Measurements from ENCODE around the gene FAM43A.

The FAM43A gene, protein sequence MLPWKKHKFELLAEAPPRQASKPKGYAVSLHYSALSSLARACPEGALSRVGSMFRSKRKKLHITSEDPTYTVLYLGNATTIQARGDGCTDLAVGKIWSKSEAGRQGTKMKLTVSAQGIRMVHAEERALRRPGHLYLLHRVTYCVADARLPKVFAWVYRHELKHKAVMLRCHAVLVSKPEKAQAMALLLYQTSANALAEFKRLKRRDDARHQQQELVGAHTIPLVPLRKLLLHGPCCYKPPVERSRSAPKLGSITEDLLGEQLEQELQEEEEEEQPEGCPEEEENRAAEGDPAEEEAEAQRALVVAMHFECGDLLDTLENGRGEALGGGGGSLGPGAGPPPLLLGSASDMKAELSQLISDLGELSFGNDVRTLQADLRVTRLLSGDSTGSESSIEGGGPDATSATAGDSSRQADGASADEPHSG
- long read RNA-seq, donor 1, transcript FAM43A-201 (1 exons, 2,494 nt): major isoform, 5 of 5 reads
- long read RNA-seq, donor 1, partial matches to known transcripts: 0 of 5 reads
- long read RNA-seq, donor 1, other reads (novel, unspliced or antisense): 0 of 5 reads
- long read RNA-seq, donor 2, transcript FAM43A-201 (1 exons, 2,494 nt): major isoform, 5 of 5 reads
- long read RNA-seq, donor 2, partial matches to known transcripts: 0 of 5 reads
- long read RNA-seq, donor 2, other reads (novel, unspliced or antisense): 0 of 5 reads
- long read RNA-seq, donor 3, transcript FAM43A-201 (1 exons, 2,494 nt): major isoform, 8 of 8 reads
- long read RNA-seq, donor 3, partial matches to known transcripts: 0 of 8 reads
- long read RNA-seq, donor 3, other reads (novel, unspliced or antisense): 0 of 8 reads
- long read RNA-seq, donor 4, transcript FAM43A-201 (1 exons, 2,494 nt): major isoform, 6 of 6 reads
- long read RNA-seq, donor 4, partial matches to known transcripts: 0 of 6 reads
- long read RNA-seq, donor 4, other reads (novel, unspliced or antisense): 0 of 6 reads
- long read RNA-seq, donor 5, partial matches to known transcripts: 0 of 3 reads
- long read RNA-seq, donor 5, other reads (novel, unspliced or antisense): 0 of 3 reads
- long read RNA-seq, donor 6, transcript FAM43A-201 (1 exons, 2,494 nt): major isoform, 12 of 12 reads
- long read RNA-seq, donor 6, partial matches to known transcripts: 0 of 12 reads
- long read RNA-seq, donor 6, other reads (novel, unspliced or antisense): 0 of 12 reads
- long read RNA-seq, donor 7, transcript FAM43A-201 (1 exons, 2,494 nt): major isoform, 15 of 15 reads
- long read RNA-seq, donor 7, partial matches to known transcripts: 0 of 15 reads
- long read RNA-seq, donor 7, other reads (novel, unspliced or antisense): 0 of 15 reads
- long read RNA-seq, donor 8, transcript FAM43A-201 (1 exons, 2,494 nt): major isoform, 9 of 9 reads
- long read RNA-seq, donor 8, partial matches to known transcripts: 0 of 9 reads
- long read RNA-seq, donor 8, other reads (novel, unspliced or antisense): 0 of 9 reads

- peak; percentile 94 for DNase-seq
Measured at GRCh38 chr3:194685718-194686413, at the start of gene FAM43A. FAM43A (plus strand) TSS chr3:194685883; CDS start chr3:194686827, 944 bp downstream.

- no peak for DNase-seq
Measured at GRCh38 chr3:194637066-194637465, 48.6 kb upstream of the FAM43A start.

DNA sequence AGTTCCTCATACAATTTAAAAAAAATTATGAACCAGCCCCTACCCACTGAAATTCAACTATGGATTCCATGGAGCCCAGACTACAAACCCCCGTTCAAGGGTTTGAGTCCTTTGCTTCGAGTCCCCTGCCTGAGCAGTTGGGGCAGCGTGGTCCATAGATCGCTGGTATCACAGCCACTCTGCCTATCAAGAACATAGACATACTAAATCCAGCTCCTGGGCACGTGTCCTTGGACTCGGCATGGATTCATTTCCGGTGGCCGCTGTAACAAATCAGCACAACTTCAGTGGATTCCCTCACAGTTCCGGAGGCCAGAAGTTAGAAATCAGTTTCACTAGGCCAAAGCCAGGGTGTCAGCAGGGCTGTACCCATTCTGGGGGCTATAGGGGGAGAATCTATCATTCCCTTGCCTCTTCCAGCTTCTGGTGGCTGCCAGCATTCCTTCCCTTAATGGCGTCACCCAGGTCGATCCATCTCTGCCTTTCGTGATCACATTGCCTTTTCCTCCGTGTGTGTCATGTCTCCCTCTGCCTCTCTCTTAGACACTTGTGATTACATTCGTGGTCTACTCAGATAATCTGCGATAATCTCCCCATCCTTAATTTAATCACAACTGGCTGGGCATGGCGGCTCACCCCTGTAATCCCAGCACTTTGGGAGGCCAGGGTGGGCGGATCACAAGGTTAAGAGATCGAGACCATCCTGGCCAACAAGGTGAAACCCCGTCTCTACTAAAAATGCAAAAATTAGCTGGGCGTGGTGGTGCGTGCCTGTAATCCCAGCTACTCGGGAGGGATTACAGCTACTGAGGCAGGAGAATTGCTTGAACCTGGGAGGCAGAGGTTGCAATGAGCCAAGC, 47.9 kb upstream of the FAM43A start:
- no peak for DNase-seq

DNA sequence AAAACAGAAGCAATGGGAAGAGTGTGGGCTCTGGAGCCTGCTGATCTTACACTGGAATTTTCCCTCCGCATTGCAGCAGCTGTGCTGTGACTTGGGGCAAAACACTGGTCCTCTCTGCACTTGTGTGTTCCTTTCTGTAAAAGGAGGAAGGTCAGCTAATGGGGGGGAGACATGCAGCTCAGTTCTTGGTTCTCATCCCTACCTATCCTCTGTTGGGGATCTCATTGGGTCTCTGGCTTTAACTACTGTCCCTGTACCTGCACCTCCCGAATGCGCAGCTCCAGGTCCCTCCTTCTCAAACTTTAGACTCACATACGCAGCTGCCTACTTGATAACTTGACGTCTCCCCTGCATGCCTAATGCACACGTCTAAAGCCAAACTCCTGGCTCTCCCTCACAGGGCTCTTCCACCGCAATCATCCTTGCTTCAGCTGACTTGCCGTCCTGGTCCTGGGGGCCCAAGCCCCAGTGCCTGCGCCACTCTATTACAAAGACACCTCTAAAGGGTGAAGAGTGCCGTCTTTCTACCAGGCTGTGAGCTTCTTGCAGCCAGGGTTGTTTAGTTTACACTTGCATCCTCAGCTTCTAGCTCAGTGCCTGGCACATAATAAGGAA, 46.6 kb upstream of the FAM43A start:
- no peak for DNase-seq

DNA sequence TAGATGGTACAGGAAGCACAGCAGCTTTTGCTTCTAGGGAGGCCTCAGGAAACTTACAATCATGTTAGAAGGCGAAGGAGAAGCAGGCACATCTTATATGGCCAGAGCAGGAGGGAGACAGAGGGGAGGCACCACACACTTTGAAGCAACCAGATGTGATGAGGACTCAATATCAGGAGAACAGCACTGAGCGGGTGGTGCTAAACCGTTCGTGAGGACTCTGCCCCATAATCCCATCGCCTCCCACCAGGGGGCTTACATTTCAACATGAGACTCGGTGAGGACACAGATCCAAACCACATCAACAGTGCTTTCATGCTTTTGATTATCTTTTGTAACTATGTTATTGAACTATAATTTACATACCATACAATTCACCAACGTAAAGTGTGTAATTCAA, 44.9 kb upstream of the FAM43A start:
- no peak for DNase-seq

- no peak for DNase-seq
Measured at GRCh38 chr3:194642769-194643168, 42.9 kb upstream of the FAM43A start.

- DNase-seq: no peak
Measured at GRCh38 chr3:194647747-194648146, 37.9 kb upstream of the FAM43A start.

DNA sequence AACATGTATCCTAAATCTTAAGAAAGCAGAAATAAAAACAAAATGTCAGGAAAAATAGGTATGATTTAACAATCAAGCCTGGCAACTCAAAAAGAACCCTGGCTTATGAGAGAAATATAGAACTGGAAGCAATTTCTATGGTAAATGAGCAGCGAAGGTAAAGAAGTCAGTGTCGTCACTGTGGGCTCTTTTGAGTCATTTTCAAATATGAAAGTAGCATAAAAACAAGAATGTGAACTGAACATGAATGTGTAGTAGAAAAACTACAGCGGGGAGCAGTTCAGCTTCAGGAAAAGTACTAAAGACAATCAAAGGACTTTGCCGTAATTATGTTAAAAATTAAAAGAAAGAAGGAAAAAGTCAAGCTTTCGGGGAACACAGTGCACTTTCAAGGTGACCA, 31.2 kb upstream of the FAM43A start:
- no peak for DNase-seq

DNA sequence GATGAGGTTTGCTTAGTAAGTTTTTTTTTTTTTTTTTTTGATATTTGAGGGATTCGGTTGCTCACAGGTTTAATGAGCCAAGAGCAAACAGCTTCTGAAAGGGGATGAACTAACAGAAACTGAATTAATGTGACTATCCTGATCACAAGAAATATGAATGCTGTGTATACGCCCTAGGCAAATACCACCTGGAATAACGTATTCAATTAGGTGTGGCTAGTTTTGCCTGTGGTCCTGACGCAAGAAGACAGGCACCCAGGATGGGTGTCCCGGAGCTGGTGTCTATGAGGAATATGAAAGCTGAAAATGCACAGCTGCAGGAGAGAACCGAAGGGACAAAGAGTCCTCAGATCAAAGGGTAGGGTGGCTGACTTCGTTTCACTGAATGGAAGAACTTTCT, 28.2 kb upstream of the FAM43A start:
- DNase-seq: no peak

DNA sequence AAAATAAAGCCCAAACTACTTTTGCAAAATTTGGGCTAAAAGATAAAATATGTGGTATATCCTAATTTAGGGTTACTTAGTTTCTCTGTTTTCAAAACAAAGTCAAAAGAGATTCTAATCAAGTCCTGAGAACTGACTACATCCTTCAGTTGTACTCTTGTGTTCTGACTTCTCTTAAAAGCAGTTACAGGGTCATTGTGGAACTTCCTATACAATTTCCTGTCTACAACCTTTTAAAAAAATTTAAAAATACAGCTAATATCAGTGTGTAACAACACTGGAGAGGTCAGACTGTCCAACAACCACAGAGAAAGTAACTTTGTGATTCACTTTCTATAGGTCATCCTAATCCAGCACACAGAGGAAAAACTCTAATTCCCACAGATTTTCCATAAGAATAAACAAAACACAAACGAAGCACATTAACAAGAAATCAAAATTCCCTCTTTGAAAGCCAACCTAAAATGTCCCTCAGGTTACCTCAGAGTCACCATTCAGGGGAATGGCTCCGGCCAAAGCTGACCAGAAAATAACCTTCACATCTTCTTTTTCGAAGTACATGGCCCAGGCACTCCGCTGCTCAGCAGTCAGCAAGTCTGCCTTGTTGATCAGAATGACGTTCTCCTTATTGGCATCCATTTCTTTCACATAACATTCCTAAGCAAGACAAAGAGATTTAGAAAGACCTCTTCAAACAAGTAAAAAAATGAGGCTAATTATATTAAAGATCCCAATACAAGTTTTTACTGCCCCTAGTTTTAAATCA, 27.0 kb upstream of the FAM43A start:
- DNase-seq: no peak

- no peak for DNase-seq
Measured at GRCh38 chr3:194659778-194660177, 25.9 kb upstream of the FAM43A start.

GRCh38 chr3:194661374-194661773, 24.3 kb upstream of the FAM43A start:
- no peak for DNase-seq

DNA sequence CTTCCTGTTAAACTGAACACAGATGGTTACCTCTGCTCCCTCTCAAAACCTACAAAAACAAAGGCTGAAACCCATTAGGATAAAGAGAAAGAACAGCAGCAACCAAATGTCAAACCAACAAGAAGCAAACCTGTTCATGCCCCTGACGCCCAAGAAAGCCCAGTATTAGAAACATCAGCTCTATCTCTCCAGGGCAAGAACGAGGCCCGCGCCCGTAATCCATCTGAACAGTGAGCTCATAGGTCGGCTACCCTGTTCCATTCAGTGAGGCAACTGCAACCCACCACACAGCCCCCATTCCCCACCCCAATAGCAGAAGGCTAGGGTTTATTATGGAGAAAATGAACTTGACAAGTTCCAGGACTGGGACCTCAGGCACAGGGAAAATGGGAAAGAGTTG, 23.7 kb upstream of the FAM43A start:
- no peak for DNase-seq

DNA sequence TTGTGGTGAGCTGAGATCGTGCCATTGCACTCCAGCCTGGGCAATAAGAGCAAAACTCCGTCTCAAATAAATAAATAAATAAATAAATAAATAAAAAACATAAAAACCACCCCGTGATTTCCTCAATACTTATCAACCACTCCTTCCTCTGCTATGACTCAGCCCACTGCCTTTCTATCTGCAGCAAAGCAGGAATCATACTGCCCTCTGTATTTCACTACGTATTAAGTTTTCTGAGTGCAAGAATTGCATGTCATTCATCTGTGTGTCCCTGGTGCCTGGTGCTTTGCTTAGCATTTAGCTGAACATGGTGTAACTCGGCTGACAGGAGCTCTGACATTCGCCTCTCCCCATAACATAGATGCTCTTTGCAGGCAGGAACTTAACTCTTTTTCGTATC, 20.8 kb upstream of the FAM43A start:
- DNase-seq: no peak

DNA sequence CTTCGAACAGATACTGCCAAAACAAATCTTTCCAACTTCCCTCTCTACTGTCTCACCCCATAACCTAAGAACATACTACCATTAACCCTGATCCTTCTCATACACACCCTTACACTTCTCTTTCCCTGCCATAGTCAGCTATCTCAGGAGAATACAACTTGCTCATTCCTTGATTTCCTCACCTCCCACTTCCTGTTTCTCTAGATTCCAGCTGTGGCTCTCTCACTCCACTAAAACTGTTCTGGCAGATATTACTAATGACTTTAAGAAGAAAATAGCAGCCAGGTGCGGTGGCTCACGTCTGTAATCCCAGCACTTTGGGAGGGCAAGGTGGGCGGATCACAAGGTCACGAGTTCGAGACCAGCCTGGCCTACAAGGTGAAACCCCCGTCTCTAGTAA, 18.3 kb upstream of the FAM43A start:
- no peak for DNase-seq

DNA sequence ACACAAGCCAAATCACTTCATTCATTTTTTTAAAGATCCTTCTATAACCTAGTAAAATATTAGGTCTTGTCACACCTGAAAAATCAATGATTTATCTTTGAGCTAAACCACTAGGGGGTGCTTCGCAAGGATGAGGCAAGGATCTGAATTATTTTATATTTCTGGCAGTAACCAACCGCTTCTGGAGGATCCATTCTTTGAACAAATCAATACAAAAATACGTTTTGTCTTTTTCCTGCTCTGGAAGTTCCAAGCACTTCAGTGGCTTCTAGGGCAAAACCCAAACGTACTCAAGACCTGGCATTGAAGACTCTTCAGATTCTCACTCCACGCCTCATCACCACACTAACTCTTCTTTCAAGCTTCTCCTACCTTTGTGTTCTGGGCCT, 14.2 kb upstream of the FAM43A start:
- DNase-seq: no peak

DNA sequence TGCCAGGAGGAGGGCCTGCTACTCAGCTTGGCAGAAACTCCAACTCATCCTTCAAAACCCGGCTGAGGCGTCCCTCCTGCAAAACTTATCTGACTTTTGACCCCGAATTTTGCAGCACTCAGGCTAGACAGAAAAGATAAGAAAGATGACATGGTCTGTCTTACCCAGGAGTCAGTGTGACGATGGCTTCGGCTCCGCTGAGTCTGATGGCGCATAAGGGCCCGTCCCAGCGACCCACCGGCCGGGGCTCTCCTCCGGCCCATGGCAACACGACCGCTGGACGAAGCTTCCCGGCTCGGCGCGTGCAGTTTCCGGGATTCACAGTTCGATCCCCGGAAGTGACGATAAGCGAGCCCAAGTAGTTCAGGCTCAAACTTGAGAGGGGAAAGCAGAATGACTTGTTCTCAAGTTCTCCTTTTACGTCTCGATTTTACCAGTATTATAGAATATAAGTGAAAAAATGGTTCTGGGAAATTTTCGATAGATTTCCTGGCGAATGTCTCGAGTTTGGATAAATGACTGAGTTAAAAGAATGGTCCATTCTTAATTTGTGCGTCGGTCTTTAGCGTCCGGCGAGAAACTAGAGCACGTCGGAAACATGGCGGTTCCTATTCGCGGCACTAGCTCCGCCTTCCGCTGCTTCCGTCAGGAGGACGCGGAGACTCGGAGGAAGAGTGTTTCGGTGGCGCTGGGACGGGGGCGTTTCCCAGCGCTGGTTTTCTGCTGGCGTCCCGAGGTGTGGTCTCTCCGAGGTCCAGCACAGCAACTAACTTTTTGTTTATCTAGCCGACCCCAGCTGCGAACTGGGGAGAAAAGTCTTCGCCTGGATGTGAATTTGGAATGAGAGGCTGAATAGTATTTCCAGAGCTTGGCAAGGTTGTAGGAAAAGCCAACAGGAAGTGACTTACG, 13.5 kb upstream of the FAM43A start, which contains the start of gene LSG1:
LSG1 (minus strand) TSS at position 292 of the 909 bp plus-strand sequence; CDS start at position 263, 29 bp downstream.
- DNase-seq: peak; percentile 92

GRCh38 chr3:194672876-194673275, 12.8 kb upstream of the FAM43A start:
- no peak for DNase-seq
